ENCODE measurements around the gene NKIRAS1.

DNA sequence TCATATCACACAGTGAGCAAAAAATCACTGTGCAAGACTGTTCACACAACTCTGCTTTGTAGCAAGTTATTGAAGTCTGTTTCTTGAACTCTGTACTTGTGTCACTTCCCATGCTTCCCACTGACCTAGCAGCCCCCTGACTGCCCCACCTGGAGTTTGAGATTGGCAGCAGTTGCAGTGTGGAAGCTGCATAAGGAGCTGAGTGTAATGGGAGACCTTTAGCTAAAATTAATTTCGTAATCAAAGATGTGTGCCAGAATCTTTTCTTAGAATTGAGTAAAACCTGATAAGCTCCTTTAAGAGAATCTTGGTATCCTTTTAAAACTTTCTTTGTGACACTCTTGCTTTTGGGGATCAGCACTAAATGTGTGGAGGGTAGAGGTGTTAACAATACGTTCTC lies 42.8 kb downstream of the NKIRAS1 start:
- TF ChIP-seq, protein P1, sequence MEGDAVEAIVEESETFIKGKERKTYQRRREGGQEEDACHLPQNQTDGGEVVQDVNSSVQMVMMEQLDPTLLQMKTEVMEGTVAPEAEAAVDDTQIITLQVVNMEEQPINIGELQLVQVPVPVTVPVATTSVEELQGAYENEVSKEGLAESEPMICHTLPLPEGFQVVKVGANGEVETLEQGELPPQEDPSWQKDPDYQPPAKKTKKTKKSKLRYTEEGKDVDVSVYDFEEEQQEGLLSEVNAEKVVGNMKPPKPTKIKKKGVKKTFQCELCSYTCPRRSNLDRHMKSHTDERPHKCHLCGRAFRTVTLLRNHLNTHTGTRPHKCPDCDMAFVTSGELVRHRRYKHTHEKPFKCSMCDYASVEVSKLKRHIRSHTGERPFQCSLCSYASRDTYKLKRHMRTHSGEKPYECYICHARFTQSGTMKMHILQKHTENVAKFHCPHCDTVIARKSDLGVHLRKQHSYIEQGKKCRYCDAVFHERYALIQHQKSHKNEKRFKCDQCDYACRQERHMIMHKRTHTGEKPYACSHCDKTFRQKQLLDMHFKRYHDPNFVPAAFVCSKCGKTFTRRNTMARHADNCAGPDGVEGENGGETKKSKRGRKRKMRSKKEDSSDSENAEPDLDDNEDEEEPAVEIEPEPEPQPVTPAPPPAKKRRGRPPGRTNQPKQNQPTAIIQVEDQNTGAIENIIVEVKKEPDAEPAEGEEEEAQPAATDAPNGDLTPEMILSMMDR (IDR thresholded peaks at IDR 0.05), result no peak
- no peak for TF ChIP-seq EZH2 (IDR thresholded peaks at IDR 0.05; ENCODE audit: borderline replicate concordance, insufficient read depth, low read depth, low read length, poor library complexity, severe bottlenecking)

Data from B cell (primary cell).